Measurements from ENCODE around the gene AFAP1. TPM values are rescaled to one million over a fixed set of nuclear protein-coding genes. Genes with fewer than 3 reads are reported as not detected.

AFAP1 gene
- total RNA-seq, 4 donors from 2014 or later = 15.8 to 42.9 (median 31.3) TPM

- no peaks in the 10 kb centered on the region for H3K4me1 ChIP-seq
- H3K27me3 ChIP-seq = no peaks in the 10 kb centered on the region
These were observed 48.8 kb downstream of the AFAP1 start for GRCh38 chr4:7890635-7891393.

GRCh38 chr4:7887436-7887835, 52.2 kb downstream of the AFAP1 start:
- H3K27ac ChIP-seq = peak overlapping the region in 1 of 4 donors; percentile 61
- no peaks in the 10 kb centered on the region for H3K36me3 ChIP-seq
- no peaks in the 10 kb centered on the region for H3K27me3 ChIP-seq
- no peaks in the 10 kb centered on the region for H3K4me1 ChIP-seq
- TF ChIP-seq CTCF (IDR thresholded peaks at IDR 0.05) (no peak), POLR2A (IDR thresholded peaks at IDR 0.05) (no peak)
- H3K9me3 ChIP-seq = peaks cover 0 to 8% (median 3%) of the 10 kb centered on the region in 4 donors
- no peak overlapping the region for H3K4me3 ChIP-seq
- no peak for DNase-seq

More at GRCh38 chr4:7890635-7891393, 48.8 kb downstream of the AFAP1 start:
- no peak for DNase-seq
- TF ChIP-seq POLR2A (IDR thresholded peaks at IDR 0.05) = no peak
- no peak for TF ChIP-seq CTCF (IDR thresholded peaks at IDR 0.05)
- peak overlapping the region in 1 of 4 donors; percentile 4 for H3K27ac ChIP-seq
- H3K36me3 ChIP-seq = no peaks in the 10 kb centered on the region
- peaks cover 0 to 8% (median 3%) of the 10 kb centered on the region in 4 donors for H3K9me3 ChIP-seq
- no peak overlapping the region for H3K4me3 ChIP-seq

GRCh38 chr4:7886007-7886973, 53.4 kb downstream of the AFAP1 start:
- H3K27ac ChIP-seq = peak overlapping the region in 1 of 4 donors; percentile 61
- no peak overlapping the region for H3K4me3 ChIP-seq
- no peaks in the 10 kb centered on the region for H3K4me1 ChIP-seq
- H3K9me3 ChIP-seq = peaks cover 0 to 8% (median 3%) of the 10 kb centered on the region in 4 donors
- H3K36me3 ChIP-seq = no peaks in the 10 kb centered on the region
- H3K27me3 ChIP-seq = no peaks in the 10 kb centered on the region
- TF ChIP-seq CTCF (IDR thresholded peaks at IDR 0.05) = no peak
- TF ChIP-seq POLR2A (IDR thresholded peaks at IDR 0.05) = no peak
- no peak for DNase-seq

- H3K27ac ChIP-seq = peak overlapping the region in 2 of 4 donors; percentile 22 to 61
- no peaks in the 10 kb centered on the region for H3K36me3 ChIP-seq
- TF ChIP-seq POLR2A (IDR thresholded peaks at IDR 0.05) (no peak), CTCF (IDR thresholded peaks at IDR 0.05) (no peak)
These were observed 54.2 kb downstream of the AFAP1 start for GRCh38 chr4:7885216-7886006.

GRCh38 chr4:7880683-7881082, 59.0 kb downstream of the AFAP1 start:
- DNase-seq = no peak
- Histone ChIP-seq H3K9me3 (no peaks in the 10 kb centered on the region), H3K4me3 (no peak overlapping the region), H3K36me3 (no peaks in the 10 kb centered on the region), H3K27ac (no peak overlapping the region), H3K4me1 (peaks cover 0 to 32% (median 0%) of the 10 kb centered on the region in 4 donors), H3K27me3 (no peaks in the 10 kb centered on the region)
- TF ChIP-seq CTCF (IDR thresholded peaks at IDR 0.05) (no peak), POLR2A (IDR thresholded peaks at IDR 0.05) (no peak)

More at GRCh38 chr4:7885216-7886006, 54.2 kb downstream of the AFAP1 start:
- H3K27me3 ChIP-seq = no peaks in the 10 kb centered on the region
- H3K4me1 ChIP-seq = peaks cover 0 to 7% (median 0%) of the 10 kb centered on the region in 4 donors
- peaks cover 0 to 8% (median 3%) of the 10 kb centered on the region in 4 donors for H3K9me3 ChIP-seq
- DNase-seq = no peak
- H3K4me3 ChIP-seq = no peak overlapping the region

Data from Peyer's patch (tissue), 4 donors.